Naive thymus-derived CD4-positive, alpha-beta T cell (primary cell): Measurements from ENCODE around the gene TFDP1. TPM values are rescaled to one million over a fixed set of nuclear protein-coding genes. Genes with fewer than 3 reads are reported as not detected.
"Not testable (repeated sequence)": the region's sequence is repeated elsewhere in the genome, so short reads cannot be mapped to it uniquely, and the experiment has no call there.

ENCODE experiments used
- ATAC-seq: fragments of 150-1000 bp; cut with Tn5 transposase; 2 replicates; pipeline ENCODE4 v1.10.0; 2021; ENCODE audit warnings: mild to moderate bottlenecking, moderate library complexity
- CTCF ChIA-PET: fragments of 350-600 bp; sonication (Branson Sonifier 250); formaldehyde crosslinking; loops from one replicate; lab custom pipeline; 2021; ENCODE audit warnings: antibody characterized with exemption; lab: Charles Lee
- POLR2A ChIA-PET: fragments of 350-600 bp; sonication (Branson Sonifier 250); formaldehyde crosslinking; loops from one replicate; lab custom pipeline; 2021; ENCODE audit warnings: antibody characterized with exemption, inconsistent platforms; lab: Charles Lee
- DNase-seq, 9 donors: peaks; one replicate each; pipeline versions ENCODE4 v3.0.0 to v3.0.0-alpha.2; 2020 to 2022; ENCODE audit warnings: mixed read lengths in 1 of 9
- H3K27ac ChIP-seq: one replicate; pipeline ENCODE4 v1.7.0; 2013; ENCODE audit warnings: mild to moderate bottlenecking, low read depth, low read length, moderate library complexity
- H3K27me3 ChIP-seq, 2 donors: one replicate each; pipeline ENCODE4 v1.7.0; 2013; ENCODE audit warnings: low read length in 2 of 2, mild to moderate bottlenecking in 2 of 2, moderate library complexity in 2 of 2; ENCODE audit not compliant: control insufficient read depth in 2 of 2, insufficient read depth in 2 of 2
- H3K36me3 ChIP-seq, 3 experiments: 1 replicate in 2 of 3; 2 replicates in 1 of 3; pipeline ENCODE4 v1.7.0; 2013; ENCODE audit warnings: low read length in 3 of 3, mild to moderate bottlenecking in 3 of 3, moderate library complexity in 1 of 3; ENCODE audit not compliant: insufficient read depth in 3 of 3, control insufficient read depth in 2 of 3
- H3K4me1 ChIP-seq, 2 donors: one replicate each; pipeline ENCODE4 v1.7.0; 2013; ENCODE audit warnings: low read length in 2 of 2, mild to moderate bottlenecking in 2 of 2, moderate library complexity in 1 of 2; ENCODE audit not compliant: control insufficient read depth in 2 of 2, insufficient read depth in 2 of 2
- H3K4me3 ChIP-seq: 2 replicates; pipeline ENCODE4 v1.7.0; 2013; ENCODE audit warnings: mild to moderate bottlenecking, low read length
- H3K9me3 ChIP-seq, 3 experiments: 1 replicate in 2 of 3; 2 replicates in 1 of 3; pipeline ENCODE4 v1.7.0; 2013; ENCODE audit warnings: low read length in 3 of 3; ENCODE audit not compliant: control insufficient read depth in 2 of 3
- H3K27ac Mint-ChIP-seq, 9 donors: one replicate each; pipeline ENCODE4 v1.8.0; 2020 to 2022; ENCODE audit warnings: mixed read lengths in 9 of 9, mild to moderate bottlenecking in 8 of 9, moderate library complexity in 5 of 9, inconsistent platforms in 2 of 9
- H3K27me3 Mint-ChIP-seq, 5 donors: one replicate each; pipeline ENCODE4 v1.8.0; 2021 to 2022; ENCODE audit warnings: mixed read lengths in 5 of 5, mild to moderate bottlenecking in 1 of 5
- H3K36me3 Mint-ChIP-seq, 5 donors: one replicate each; pipeline ENCODE4 v1.8.0; 2020 to 2022; ENCODE audit warnings: mixed read lengths in 5 of 5, mild to moderate bottlenecking in 3 of 5, inconsistent platforms in 1 of 5
- H3K4me1 Mint-ChIP-seq, 7 donors: one replicate each; pipeline ENCODE4 v1.8.0; 2020 to 2022; ENCODE audit warnings: mixed read lengths in 7 of 7, mild to moderate bottlenecking in 3 of 7, inconsistent platforms in 1 of 7
- H3K4me3 Mint-ChIP-seq, 10 donors: one replicate each; pipeline ENCODE4 v1.8.0; 2020 to 2022; ENCODE audit warnings: mild to moderate bottlenecking in 10 of 10, mixed read lengths in 10 of 10, moderate library complexity in 6 of 10, inconsistent platforms in 2 of 10
- H3K9me3 Mint-ChIP-seq, 11 donors: one replicate each; pipeline ENCODE4 v1.8.0; 2020 to 2022; ENCODE audit warnings: mixed read lengths in 11 of 11, mild to moderate bottlenecking in 4 of 11, inconsistent platforms in 1 of 11, moderate library complexity in 1 of 11
- intact Hi-C, 2 donors: fragments of 100-400 bp; cut with micrococcal nuclease; formaldehyde crosslinking; loops; one replicate each; pipeline ENCODE4 v1.15.1; 2023
- polyA plus RNA-seq, 2 donors: library from polyadenylated mRNA; unstranded; fragments of 300-500 nt; fragmentation: Illumina TruSeq; gene quantifications; one replicate each; pipeline ENCODE4 v1.2.3, GENCODE V29; 2021
- total RNA-seq, 6 experiments: library from RNA in 5 of 6; stranded (reverse) in 5 of 6; gene quantifications; 1 replicate in 5 of 6; 2 replicates in 1 of 6; pipeline ENCODE4 v1.2.3 and lab custom pipeline; 2021 to 2026

The TFDP1 gene
- total and polyA plus RNA-seq, 7 experiments from 2014 or later, result 21.4 to 127 (median 43.1) TPM

DNA sequence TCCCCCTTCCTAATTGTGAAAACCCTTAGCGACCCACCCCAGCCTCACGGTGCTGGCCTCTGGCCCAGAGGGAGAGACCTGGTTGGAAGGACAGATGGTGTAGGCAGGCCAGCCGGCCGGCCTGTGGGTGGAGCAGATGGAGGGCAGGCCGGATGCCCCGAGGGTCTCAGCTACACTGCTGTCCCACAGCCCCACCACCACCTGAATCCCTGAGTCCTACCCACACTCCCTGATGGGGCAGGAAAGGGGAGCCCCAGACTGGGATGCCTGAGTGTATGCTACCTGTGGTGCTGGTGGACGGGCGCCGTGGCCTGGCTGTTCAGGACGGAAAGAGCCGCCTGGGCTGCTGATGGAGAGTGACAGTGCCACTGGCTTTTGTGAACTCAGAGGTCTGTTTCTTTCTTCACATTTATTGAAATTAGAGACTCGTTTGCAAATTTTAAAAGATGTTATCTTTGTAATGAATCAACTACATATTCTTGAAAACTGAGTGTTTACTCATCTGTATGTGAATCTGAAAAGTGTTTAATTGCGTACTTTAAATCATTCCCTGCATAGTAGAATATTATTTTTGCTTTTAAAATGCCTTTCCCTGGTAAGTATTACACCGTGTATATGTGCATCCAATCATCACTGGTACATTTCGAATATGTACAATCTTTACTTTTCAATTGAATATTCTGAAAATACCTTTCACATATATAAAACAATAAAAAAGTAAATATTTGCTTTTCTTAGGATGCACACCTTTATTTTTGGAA is 35.7 kb downstream of the TFDP1 start:
- H3K27ac ChIP-seq, result no peak overlapping the region
- Mint-ChIP-seq H3K4me3 (no peak overlapping the region), H3K36me3 (peaks cover 0 to 18% (median 0%) of the 10 kb centered on the region in 5 donors), H3K9me3 (peaks cover 0 to 3% (median 0%) of the 10 kb centered on the region in 11 donors), H3K27ac (peak overlapping the region in 1 of 9 donors; percentile 22), H3K27me3 (no peaks in the 10 kb centered on the region), H3K4me1 (peaks cover 0 to 15% (median 7%) of the 10 kb centered on the region in 7 donors)
- CTCF ChIA-PET, result no interaction called here
- H3K36me3 ChIP-seq, result peaks cover 0 to 20% (median 0%) of the 10 kb centered on the region in 3 experiments
- ATAC-seq (no peak), DNase-seq (no peak)
- H3K4me1 ChIP-seq, result no peaks in the 10 kb centered on the region
- H3K9me3 ChIP-seq, result no peaks in the 10 kb centered on the region
- H3K4me3 ChIP-seq, result no peak overlapping the region
- H3K27me3 ChIP-seq, result no peaks in the 10 kb centered on the region
- POLR2A ChIA-PET, result no interaction called here
- intact Hi-C loops, result no loop called here

GRCh38 chr13:113621046-113621445 is 36.5 kb downstream of the TFDP1 start:
- H3K36me3 ChIP-seq, result peaks cover 0 to 20% (median 0%) of the 10 kb centered on the region in 3 experiments
- ChIA-PET CTCF (no interaction called here), POLR2A (no interaction called here)
- intact Hi-C loops, result no loop called here
- no peaks in the 10 kb centered on the region for H3K4me1 ChIP-seq
- Mint-ChIP-seq H3K4me3 (no peak overlapping the region), H3K27me3 (no peaks in the 10 kb centered on the region), H3K36me3 (peaks cover 0 to 24% (median 0%) of the 10 kb centered on the region in 5 donors), H3K9me3 (peaks cover 0 to 3% (median 0%) of the 10 kb centered on the region in 11 donors), H3K27ac (peak overlapping the region in 4 of 9 donors; percentile 13 to 60 (median 46)), H3K4me1 (peaks cover 0 to 15% (median 7%) of the 10 kb centered on the region in 7 donors)
- H3K4me3 ChIP-seq, result no peak overlapping the region
- no peaks in the 10 kb centered on the region for H3K9me3 ChIP-seq
- ATAC-seq (no peak), DNase-seq (no peak)
- H3K27ac ChIP-seq, result no peak overlapping the region
- H3K27me3 ChIP-seq, result no peaks in the 10 kb centered on the region

DNA sequence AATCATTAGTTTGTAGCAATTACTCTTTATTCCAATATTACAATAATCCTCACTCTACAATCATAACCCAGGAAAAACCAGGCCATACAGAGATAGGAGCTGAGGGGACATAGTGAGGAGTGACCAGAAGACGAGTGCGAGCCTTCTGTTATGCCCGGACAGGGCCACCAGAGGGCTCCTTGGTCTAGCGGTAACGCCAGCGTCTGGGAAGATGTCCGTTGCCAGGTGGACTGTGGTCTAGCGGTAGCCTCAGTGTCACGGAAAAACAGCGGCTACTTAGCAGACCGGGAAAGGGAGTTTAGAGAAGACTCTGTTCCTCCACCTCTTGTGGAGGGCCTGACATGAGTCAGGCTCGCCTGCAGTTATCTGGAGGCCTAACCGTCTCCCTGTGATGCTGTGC is 36.9 kb downstream of the TFDP1 start:
- POLR2A ChIA-PET, CTCF ChIA-PET: not testable (repeated sequence)
- H3K36me3 Mint-ChIP-seq, result peaks cover 0 to 25% (median 0%) of the 10 kb centered on the region in 5 donors

DNA sequence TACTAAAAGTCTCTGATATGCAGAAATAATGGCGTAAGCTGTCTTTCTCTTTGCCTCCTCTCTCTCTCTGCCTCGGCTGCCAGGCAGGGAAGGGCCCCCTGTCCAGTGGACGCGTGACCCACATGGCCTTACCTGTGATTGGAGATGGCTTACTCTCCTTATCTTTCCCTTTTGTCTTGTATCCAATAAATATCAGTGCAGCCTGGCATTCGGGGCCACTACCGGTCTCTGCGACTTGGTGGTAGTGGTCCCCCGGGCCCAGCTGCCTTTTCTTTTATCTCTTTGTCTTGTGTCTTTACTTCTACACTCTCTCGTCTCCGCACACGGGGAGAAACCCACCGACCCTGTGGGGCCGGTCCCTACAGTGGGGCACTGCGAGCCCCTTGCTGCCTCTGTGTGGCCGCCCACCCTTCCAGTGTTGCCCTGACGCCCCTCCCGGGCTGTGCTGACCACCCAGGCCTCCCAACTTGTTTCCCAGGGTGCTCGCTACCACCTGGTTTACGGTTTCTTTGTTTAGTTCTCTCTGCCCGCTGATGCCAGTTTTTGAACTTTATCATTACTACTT is 37.5 kb downstream of the TFDP1 start:
- H3K27me3 ChIP-seq, DNase-seq, H3K4me1 ChIP-seq, POLR2A ChIA-PET, CTCF ChIA-PET, H3K27me3 Mint-ChIP-seq, H3K4me3 ChIP-seq, H3K9me3 Mint-ChIP-seq, H3K4me3 Mint-ChIP-seq, ATAC-seq, intact Hi-C loops, H3K27ac ChIP-seq, H3K9me3 ChIP-seq: not testable (repeated sequence)
- Mint-ChIP-seq H3K4me1 (peaks cover 0 to 19% (median 5%) of the 10 kb centered on the region in 7 donors), H3K36me3 (peaks cover 0 to 25% (median 5%) of the 10 kb centered on the region in 5 donors), H3K27ac (peak overlapping the region in 6 of 9 donors; percentile 8 to 53 (median 44))
- H3K36me3 ChIP-seq, result peaks cover 0 to 29% (median 0%) of the 10 kb centered on the region in 3 experiments

More for the DNA sequence above, 36.9 kb downstream of the TFDP1 start:
- H3K27me3 ChIP-seq, H3K9me3 ChIP-seq, H3K4me3 Mint-ChIP-seq, ATAC-seq, DNase-seq, H3K27ac ChIP-seq, H3K27me3 Mint-ChIP-seq, H3K4me1 ChIP-seq, H3K9me3 Mint-ChIP-seq, H3K4me3 ChIP-seq, intact Hi-C loops: not testable (repeated sequence)
- peaks cover 0 to 15% (median 7%) of the 10 kb centered on the region in 7 donors for H3K4me1 Mint-ChIP-seq
- H3K27ac Mint-ChIP-seq, result peak overlapping the region in 3 of 9 donors; percentile 38 to 55 (median 51)
- peaks cover 0 to 24% (median 0%) of the 10 kb centered on the region in 3 experiments for H3K36me3 ChIP-seq

GRCh38 chr13:113622791-113623490 is 38.4 kb downstream of the TFDP1 start:
- H3K27ac Mint-ChIP-seq, result peak overlapping the region in 1 of 9 donors; percentile 31
- ChIA-PET CTCF (no interaction called here), POLR2A (no interaction called here)
- intact Hi-C loops, result no loop called here
- Histone ChIP-seq H3K27me3 (no peaks in the 10 kb centered on the region), H3K36me3 (peaks cover 0 to 29% (median 0%) of the 10 kb centered on the region in 3 experiments), H3K9me3 (no peaks in the 10 kb centered on the region), H3K4me1 (no peaks in the 10 kb centered on the region), H3K27ac (no peak overlapping the region), H3K4me3 (no peak overlapping the region)
- no peak overlapping the region for H3K4me3 Mint-ChIP-seq
- ATAC-seq (no peak), DNase-seq (no peak)
- no peaks in the 10 kb centered on the region for H3K27me3 Mint-ChIP-seq
- H3K4me1 Mint-ChIP-seq, result peaks cover 0 to 19% (median 5%) of the 10 kb centered on the region in 7 donors
- peaks cover 0 to 25% (median 5%) of the 10 kb centered on the region in 5 donors for H3K36me3 Mint-ChIP-seq
- H3K9me3 Mint-ChIP-seq, result peaks cover 0 to 3% (median 0%) of the 10 kb centered on the region in 11 donors

DNA sequence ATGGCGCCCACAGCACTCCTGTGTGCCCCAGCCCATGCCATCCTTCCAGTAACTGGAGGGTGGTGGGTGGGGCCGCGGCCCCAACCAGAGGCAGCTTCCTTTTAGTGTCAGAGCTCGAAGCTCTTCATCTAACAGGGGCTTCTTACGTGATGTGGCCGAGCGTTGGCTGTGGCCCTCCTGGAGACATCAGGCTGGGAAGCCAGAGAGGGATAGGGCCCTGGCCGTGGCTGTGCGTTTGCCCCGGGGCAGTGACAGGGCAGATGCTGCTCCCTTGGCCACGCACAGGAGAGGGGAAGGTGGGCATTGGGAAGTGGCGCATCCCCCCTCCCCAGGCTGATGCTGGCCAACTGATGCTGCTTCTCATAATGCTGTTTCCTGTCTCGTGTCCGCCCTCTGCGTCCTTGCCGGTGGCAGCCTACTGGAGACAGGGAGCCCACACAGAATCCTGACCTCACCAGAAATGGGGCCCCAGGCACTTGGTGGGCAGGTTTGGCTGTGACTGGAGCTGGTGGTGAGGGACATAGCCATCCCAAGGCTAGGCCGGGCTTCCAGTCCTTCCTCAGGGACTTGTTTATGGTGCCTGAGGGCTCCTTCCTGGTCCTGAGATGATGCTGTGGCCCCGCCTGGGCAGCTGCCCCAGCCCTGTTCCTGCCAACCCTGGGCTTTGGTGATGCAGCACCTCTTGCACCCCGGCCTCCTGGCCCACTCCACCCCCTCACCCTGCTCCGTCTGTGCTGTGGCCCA is 39.1 kb downstream of the TFDP1 start:
- no peak for DNase-seq
- H3K9me3 ChIP-seq, result no peaks in the 10 kb centered on the region
- intact Hi-C loops, result no loop called here
- peaks cover 0 to 29% (median 0%) of the 10 kb centered on the region in 3 experiments for H3K36me3 ChIP-seq
- POLR2A ChIA-PET, result no interaction called here
- CTCF ChIA-PET, result no interaction called here
- H3K27me3 Mint-ChIP-seq, result no peaks in the 10 kb centered on the region
- H3K36me3 Mint-ChIP-seq, result peaks cover 0 to 26% (median 6%) of the 10 kb centered on the region in 5 donors
- H3K9me3 Mint-ChIP-seq, result peaks cover 0 to 3% (median 0%) of the 10 kb centered on the region in 11 donors
- no peak overlapping the region for H3K4me3 ChIP-seq
- ATAC-seq, result no peak
- no peaks in the 10 kb centered on the region for H3K4me1 ChIP-seq
- peaks cover 0 to 17% (median 6%) of the 10 kb centered on the region in 7 donors for H3K4me1 Mint-ChIP-seq
- H3K4me3 Mint-ChIP-seq, result no peak overlapping the region
- no peaks in the 10 kb centered on the region for H3K27me3 ChIP-seq
- no peak overlapping the region for H3K27ac Mint-ChIP-seq
- H3K27ac ChIP-seq, result no peak overlapping the region
